Measurements from ENCODE around the gene OTUD3. TPM values are rescaled to one million over a fixed set of nuclear protein-coding genes. Genes with fewer than 3 reads are reported as not detected.
A peak's percentile ranks its signal among the peaks of the same experiment; 100 is the strongest.

Gene OTUD3
- 7.4 and 14.7 TPM in 2 replicates for total RNA-seq (2022)
- Bru-seq, nascent RNA, result percentile 80 among the genes with signal in this experiment
- BruChase-seq, experiment 1, labeled RNA remaining after a 6-hour chase, result percentile 77 among the genes with signal in this experiment
- percentile 80 among the genes with signal in this experiment for BruChase-seq, experiment 2, labeled RNA remaining after a 2-hour chase
- long read RNA-seq, full-length matches to known transcripts, result 1 of 1 reads
- long read RNA-seq, partial matches to known transcripts, result 0 of 1 reads
- long read RNA-seq, other reads (novel, unspliced or antisense), result 0 of 1 reads

- Mint-ChIP-seq H3K4me1 (ENCODE audit: low read depth, unreplicated experiment) (peaks cover 30% of the 10 kb centered on the region), H3K9me3 (ENCODE audit: low read depth, unreplicated experiment) (no peaks in the 10 kb centered on the region), H3K4me3 (ENCODE audit: low read depth, unreplicated experiment) (peak within 1 kb of the TSS; percentile 71), H3K36me3 (ENCODE audit: insufficient read depth, unreplicated experiment) (peaks cover 17% of the 10 kb centered on the region), H3K27ac (ENCODE audit: unreplicated experiment) (peak within 1 kb of the TSS; percentile 8), H3K27me3 (ENCODE audit: unreplicated experiment) (no peaks in the 10 kb centered on the region)
- peak; percentile 73 for TF ChIP-seq CTCF (IDR thresholded peaks at IDR 0.05; ENCODE audit: unreplicated experiment)
- DNase-seq, result peak; percentile 92
- intact Hi-C loops (cut with micrococcal nuclease; ENCODE audit: unreplicated experiment), result no loop called here
- CTCF ChIA-PET, result interaction anchor here (0.8 to 1.0 kb wide), 6 partner anchors 10 to 167 kb away, joined by 3 to 6 read pairs (median 4); partner anchors contain the start of gene RNF186
- BruUV-seq (replicated peaks), result no TSS peak
Measured at GRCh38 chr1:19882111-19883071, at the start of gene OTUD3. OTUD3 (plus strand) TSS chr1:19882395; CDS start chr1:19882514, 119 bp downstream.

GRCh38 chr1:19835578-19835977, 46.6 kb upstream of the OTUD3 start:
- Mint-ChIP-seq H3K36me3 (ENCODE audit: insufficient read depth, unreplicated experiment) (no peaks in the 10 kb centered on the region), H3K27ac (ENCODE audit: unreplicated experiment) (no peak overlapping the region), H3K9me3 (ENCODE audit: low read depth, unreplicated experiment) (peaks cover 5% of the 10 kb centered on the region), H3K4me1 (ENCODE audit: low read depth, unreplicated experiment) (no peaks in the 10 kb centered on the region), H3K4me3 (ENCODE audit: low read depth, unreplicated experiment) (no peak overlapping the region), H3K27me3 (ENCODE audit: unreplicated experiment) (no peaks in the 10 kb centered on the region)
- BruUV-seq (replicated peaks), result no TSS peak
- TF ChIP-seq CTCF (IDR thresholded peaks at IDR 0.05; ENCODE audit: unreplicated experiment), result no peak
- intact Hi-C loops (cut with micrococcal nuclease; ENCODE audit: unreplicated experiment), result no loop called here
- DNase-seq, result no peak
- CTCF ChIA-PET, result no interaction called here

GRCh38 chr1:19837866-19838265, 44.3 kb upstream of the OTUD3 start:
- Mint-ChIP-seq H3K4me3 (ENCODE audit: low read depth, unreplicated experiment) (no peak overlapping the region), H3K27me3 (ENCODE audit: unreplicated experiment) (no peaks in the 10 kb centered on the region), H3K4me1 (ENCODE audit: low read depth, unreplicated experiment) (no peaks in the 10 kb centered on the region), H3K9me3 (ENCODE audit: low read depth, unreplicated experiment) (no peaks in the 10 kb centered on the region), H3K27ac (ENCODE audit: unreplicated experiment) (no peak overlapping the region), H3K36me3 (ENCODE audit: insufficient read depth, unreplicated experiment) (no peaks in the 10 kb centered on the region)
- TF ChIP-seq CTCF (IDR thresholded peaks at IDR 0.05; ENCODE audit: unreplicated experiment), result no peak
- no peak for DNase-seq
- intact Hi-C loops (cut with micrococcal nuclease; ENCODE audit: unreplicated experiment), result no loop called here
- CTCF ChIA-PET, result interaction anchor here (0.6 kb wide), 1 partner anchor 813 kb away, joined by 4 read pairs; no protein-coding TSS in a partner anchor
- BruUV-seq (replicated peaks), result no TSS peak

- intact Hi-C loops (cut with micrococcal nuclease; ENCODE audit: unreplicated experiment), result no loop called here
- Mint-ChIP-seq H3K36me3 (ENCODE audit: insufficient read depth, unreplicated experiment) (no peaks in the 10 kb centered on the region), H3K9me3 (ENCODE audit: low read depth, unreplicated experiment) (no peaks in the 10 kb centered on the region), H3K4me3 (ENCODE audit: low read depth, unreplicated experiment) (no peak overlapping the region), H3K27me3 (ENCODE audit: unreplicated experiment) (no peaks in the 10 kb centered on the region), H3K27ac (ENCODE audit: unreplicated experiment) (no peak overlapping the region), H3K4me1 (ENCODE audit: low read depth, unreplicated experiment) (no peaks in the 10 kb centered on the region)
- no TSS peak for BruUV-seq (replicated peaks)
- TF ChIP-seq CTCF (IDR thresholded peaks at IDR 0.05; ENCODE audit: unreplicated experiment), result no peak
- CTCF ChIA-PET, result no interaction called here
- DNase-seq, result no peak
Measured at GRCh38 chr1:19840228-19840627, 42.0 kb upstream of the OTUD3 start.
